ENCODE results near the gene B3GALT4.
"Not testable (repeated sequence)": the region's sequence is repeated elsewhere in the genome, so short reads cannot be mapped to it uniquely, and the experiment has no call there.

Gene B3GALT4

GRCh38 chr6:33278810-33279209 is 1.9 kb downstream of the B3GALT4 start:
- ATAC-seq (no peak), DNase-seq (ENCODE audit: low spot score in 2 of 2) (no peak)
- H3K9me3 Mint-ChIP-seq = no peaks in the 10 kb centered on the region
- H3K36me3 Mint-ChIP-seq = peaks cover 91% of the 10 kb centered on the region
- H3K4me1 Mint-ChIP-seq = peaks cover 43% of the 10 kb centered on the region
- no peak overlapping the region for H3K4me3 Mint-ChIP-seq
- peak overlapping the region; percentile 99 for H3K27ac Mint-ChIP-seq

- H3K36me3 Mint-ChIP-seq = peaks cover 91% of the 10 kb centered on the region
- peak overlapping the region; percentile 35 for H3K27ac Mint-ChIP-seq
- ATAC-seq (no peak), DNase-seq (ENCODE audit: low spot score in 2 of 2) (no peak)
- H3K9me3 Mint-ChIP-seq = no peaks in the 10 kb centered on the region
- no peak overlapping the region for H3K4me3 Mint-ChIP-seq
- H3K4me1 Mint-ChIP-seq = peaks cover 38% of the 10 kb centered on the region
Measured at GRCh38 chr6:33279257-33279695, 2.4 kb downstream of the B3GALT4 start.

- peaks cover 91% of the 10 kb centered on the region for H3K36me3 Mint-ChIP-seq
- no peak overlapping the region for H3K4me3 Mint-ChIP-seq
- H3K9me3 Mint-ChIP-seq = no peaks in the 10 kb centered on the region
- no peak for ATAC-seq
- no peak for DNase-seq (ENCODE audit: low spot score in 2 of 2)
- H3K4me1 Mint-ChIP-seq = peaks cover 30% of the 10 kb centered on the region
- peak overlapping the region; percentile 35 for H3K27ac Mint-ChIP-seq
Measured at GRCh38 chr6:33279971-33280511, 3.1 kb downstream of the B3GALT4 start.

GRCh38 chr6:33280539-33280938 is 3.6 kb downstream of the B3GALT4 start:
- no peak overlapping the region for H3K4me3 Mint-ChIP-seq
- no peaks in the 10 kb centered on the region for H3K9me3 Mint-ChIP-seq
- peak overlapping the region; percentile 35 for H3K27ac Mint-ChIP-seq
- peaks cover 91% of the 10 kb centered on the region for H3K36me3 Mint-ChIP-seq
- ATAC-seq (no peak), DNase-seq (ENCODE audit: low spot score in 2 of 2) (no peak)
- peaks cover 26% of the 10 kb centered on the region for H3K4me1 Mint-ChIP-seq

GRCh38 chr6:33285214-33285613 is 8.3 kb downstream of the B3GALT4 start:
- H3K27ac Mint-ChIP-seq = not testable (repeated sequence)

GRCh38 chr6:33286946-33287914 is 10.3 kb downstream of the B3GALT4 start:
- Mint-ChIP-seq H3K9me3 (no peaks in the 10 kb centered on the region), H3K4me3 (peak overlapping the region; percentile 90), H3K36me3 (peaks cover 98% of the 10 kb centered on the region), H3K27ac (peak overlapping the region; percentile 80), H3K4me1 (peaks cover 52% of the 10 kb centered on the region)
- ATAC-seq (no peak), DNase-seq (ENCODE audit: low spot score in 2 of 2) (no peak)

More at GRCh38 chr6:33285214-33285613, 8.3 kb downstream of the B3GALT4 start:
- H3K36me3 Mint-ChIP-seq = peaks cover 95% of the 10 kb centered on the region
- H3K4me1 Mint-ChIP-seq = peaks cover 35% of the 10 kb centered on the region
- H3K9me3 Mint-ChIP-seq; ATAC-seq; DNase-seq (ENCODE audit: low spot score in 2 of 2); H3K4me3 Mint-ChIP-seq: not testable (repeated sequence)

GRCh38 chr6:33288141-33288920 is 11.4 kb downstream of the B3GALT4 start:
- H3K27ac Mint-ChIP-seq = peak overlapping the region; percentile 95
- DNase-seq (ENCODE audit: low spot score in 2 of 2) (no peak), ATAC-seq (no peak)
- peak overlapping the region; percentile 90 for H3K4me3 Mint-ChIP-seq
- H3K4me1 Mint-ChIP-seq = peaks cover 52% of the 10 kb centered on the region
- no peaks in the 10 kb centered on the region for H3K9me3 Mint-ChIP-seq
- peaks cover 98% of the 10 kb centered on the region for H3K36me3 Mint-ChIP-seq

- Mint-ChIP-seq H3K27ac (peak within 1 kb of the TSS; percentile 95), H3K4me3 (peak within 1 kb of the TSS; percentile 90), H3K4me1 (peaks cover 52% of the 10 kb centered on the region), H3K9me3 (no peaks in the 10 kb centered on the region), H3K36me3 (peaks cover 96% of the 10 kb centered on the region)
- ATAC-seq = peak; percentile 97
- peak; percentile 53 to 90 for DNase-seq (ENCODE audit: low spot score in 2 of 2)
Measured at GRCh38 chr6:33288921-33289783, 12.2 kb downstream of the B3GALT4 start, which contains the start of the genes PFDN6 and WDR46. Gene PFDN6, plus strand, starts transcription at chr6:33289601. Its CDS starts 256 bp downstream, at chr6:33289857. Gene WDR46, minus strand, starts transcription at chr6:33289239. Its CDS starts 69 bp downstream, at chr6:33289170.

GRCh38 chr6:33289784-33290315 is 12.9 kb downstream of the B3GALT4 start:
- peak overlapping the region; percentile 95 for H3K27ac Mint-ChIP-seq
- H3K4me1 Mint-ChIP-seq = peaks cover 52% of the 10 kb centered on the region
- peaks cover 94% of the 10 kb centered on the region for H3K36me3 Mint-ChIP-seq
- H3K4me3 Mint-ChIP-seq = peak overlapping the region; percentile 90
- no peaks in the 10 kb centered on the region for H3K9me3 Mint-ChIP-seq
- DNase-seq (ENCODE audit: low spot score in 2 of 2) = no peak
- ATAC-seq = peak; percentile 11

GRCh38 chr6:33290459-33290858 is 13.5 kb downstream of the B3GALT4 start:
- Mint-ChIP-seq H3K27ac (peak overlapping the region; percentile 95), H3K4me1 (peaks cover 53% of the 10 kb centered on the region)

GRCh38 chr6:33292996-33293682 is 16.2 kb downstream of the B3GALT4 start:
- Mint-ChIP-seq H3K36me3 (peaks cover 86% of the 10 kb centered on the region), H3K4me1 (peaks cover 57% of the 10 kb centered on the region), H3K4me3 (no peak overlapping the region), H3K27ac (no peak overlapping the region), H3K9me3 (no peaks in the 10 kb centered on the region)
- no peak for DNase-seq (ENCODE audit: low spot score in 2 of 2)
- ATAC-seq = no peak

More at GRCh38 chr6:33290459-33290858, 13.5 kb downstream of the B3GALT4 start:
- Mint-ChIP-seq H3K9me3 (no peaks in the 10 kb centered on the region), H3K36me3 (peaks cover 93% of the 10 kb centered on the region), H3K4me3 (peak overlapping the region; percentile 90)
- no peak for DNase-seq (ENCODE audit: low spot score in 2 of 2)
- no peak for ATAC-seq

GRCh38 chr6:33294086-33294823 is 17.3 kb downstream of the B3GALT4 start:
- Mint-ChIP-seq H3K4me1 (peaks cover 54% of the 10 kb centered on the region), H3K9me3 (no peaks in the 10 kb centered on the region), H3K4me3 (no peak overlapping the region), H3K27ac (no peak overlapping the region), H3K36me3 (peaks cover 88% of the 10 kb centered on the region)
- DNase-seq (ENCODE audit: low spot score in 2 of 2) (no peak), ATAC-seq (no peak)
